ENCODE measurements around the gene BCAS3. TPM values are rescaled to one million over a fixed set of nuclear protein-coding genes. Genes with fewer than 3 reads are reported as not detected.

The BCAS3 gene
- total RNA-seq, 2 experiments from 2014 or later, result 13.4 to 14.5 TPM

- POLR2A ChIA-PET, result no interaction called here
- CTCF ChIA-PET (ENCODE audit: unreplicated experiment), result no interaction called here
- no TSS peak for BruUV-seq (replicated peaks)
Observed at GRCh38 chr17:60817192-60817591, 139.5 kb downstream of the BCAS3 start.

DNA sequence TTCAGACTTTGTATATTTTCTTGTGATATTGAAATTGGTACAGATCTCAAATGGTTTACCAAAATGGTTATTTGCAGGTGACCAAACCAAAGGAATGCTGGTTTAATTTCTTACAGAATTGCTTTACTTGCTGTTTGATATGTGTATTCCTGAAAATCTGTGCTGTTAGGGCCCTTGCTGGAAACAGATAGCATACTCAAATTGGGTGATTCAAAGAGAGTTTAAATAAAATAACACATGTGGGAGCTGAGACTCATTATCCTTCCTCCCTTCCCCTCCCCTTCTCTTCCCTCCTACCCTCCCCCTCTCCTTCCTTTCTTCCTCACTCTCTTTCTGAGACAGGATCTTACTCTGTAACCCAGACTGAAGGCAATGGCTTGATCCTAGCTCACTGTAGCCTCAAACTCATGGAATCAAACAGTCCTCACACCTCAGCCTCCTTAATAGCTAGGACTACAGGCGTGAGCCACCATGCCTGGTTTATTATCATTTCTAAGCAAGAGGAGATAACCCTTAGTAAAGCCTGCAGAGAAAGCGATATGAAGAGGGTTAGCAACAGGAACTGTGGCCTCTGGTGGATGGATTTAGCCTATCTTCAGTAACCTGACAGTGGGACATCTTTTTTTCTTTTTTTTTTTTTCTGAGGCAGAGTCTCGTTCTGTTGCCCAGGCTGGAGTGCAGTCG lies 141.9 kb downstream of the BCAS3 start:
- H3K27ac ChIP-seq (ENCODE audit: low read depth, low read length, poor library complexity, severe bottlenecking), result no peak overlapping the region
- no peak for DNase-seq (ENCODE audit: low spot score)
- H4K20me1 ChIP-seq (ENCODE audit: insufficient read depth, low read length), result no peaks in the 10 kb centered on the region
- H3K4me2 ChIP-seq (ENCODE audit: low read length), result no peak overlapping the region
- ChIA-PET POLR2A (interaction anchor here (0.6 to 1.0 kb wide), 2 partner anchors 12 to 23 kb away, joined by 3 read pairs; no protein-coding TSS in a partner anchor), CTCF (ENCODE audit: unreplicated experiment) (no interaction called here)
- H3K9me3 ChIP-seq (ENCODE audit: low read length), result no peaks in the 10 kb centered on the region
- H2AFZ ChIP-seq (ENCODE audit: low read length), result no peak overlapping the region
- H3K4me1 ChIP-seq (ENCODE audit: insufficient read depth, low read length, poor library complexity, severe bottlenecking), result no peaks in the 10 kb centered on the region
- intact Hi-C loops (cut with micrococcal nuclease; ENCODE audit: unreplicated experiment), result no loop called here
- no peak overlapping the region for H3K4me3 ChIP-seq (ENCODE audit: low read depth, low read length, poor library complexity, severe bottlenecking)
- H3K9me2 ChIP-seq (ENCODE audit: insufficient read depth, low read length), result no peaks in the 10 kb centered on the region
- H3K36me3 ChIP-seq (ENCODE audit: insufficient read depth, low read length), result no peaks in the 10 kb centered on the region
- no peaks in the 10 kb centered on the region for H3K79me2 ChIP-seq (ENCODE audit: insufficient read depth, low read depth, low read length)
- no TSS peak for BruUV-seq (replicated peaks)
- TF ChIP-seq EZH2phosphoT487 (IDR thresholded peaks at IDR 0.05; ENCODE audit: borderline replicate concordance, low read depth, low read length), result no peak
- no peak for TF ChIP-seq CTCF (conservative IDR thresholded peaks at IDR 0.05; ENCODE audit: low read length)

More at GRCh38 chr17:60817192-60817591, 139.5 kb downstream of the BCAS3 start:
- Histone ChIP-seq H2AFZ (ENCODE audit: low read length) (no peak overlapping the region), H3K9me3 (ENCODE audit: low read length) (no peaks in the 10 kb centered on the region), H3K36me3 (ENCODE audit: insufficient read depth, low read length) (no peaks in the 10 kb centered on the region), H3K79me2 (ENCODE audit: insufficient read depth, low read depth, low read length) (no peaks in the 10 kb centered on the region), H3K4me3 (ENCODE audit: low read depth, low read length, poor library complexity, severe bottlenecking) (no peak overlapping the region), H3K4me1 (ENCODE audit: insufficient read depth, low read length, poor library complexity, severe bottlenecking) (no peaks in the 10 kb centered on the region), H3K9me2 (ENCODE audit: insufficient read depth, low read length) (no peaks in the 10 kb centered on the region), H3K4me2 (ENCODE audit: low read length) (no peak overlapping the region), H4K20me1 (ENCODE audit: insufficient read depth, low read length) (no peaks in the 10 kb centered on the region), H3K27ac (ENCODE audit: low read depth, low read length, poor library complexity, severe bottlenecking) (no peak overlapping the region)
- DNase-seq (ENCODE audit: low spot score), result no peak
- intact Hi-C loops (cut with micrococcal nuclease; ENCODE audit: unreplicated experiment), result no loop called here
- TF ChIP-seq CTCF (conservative IDR thresholded peaks at IDR 0.05; ENCODE audit: low read length), result no peak
- TF ChIP-seq EZH2phosphoT487 (IDR thresholded peaks at IDR 0.05; ENCODE audit: borderline replicate concordance, low read depth, low read length), result no peak

GRCh38 chr17:60823515-60823914 lies 145.9 kb downstream of the BCAS3 start:
- TF ChIP-seq EZH2phosphoT487 (IDR thresholded peaks at IDR 0.05; ENCODE audit: borderline replicate concordance, low read depth, low read length) (no peak), CTCF (conservative IDR thresholded peaks at IDR 0.05; ENCODE audit: low read length) (no peak)
- Histone ChIP-seq H3K27ac (ENCODE audit: low read depth, low read length, poor library complexity, severe bottlenecking) (no peak overlapping the region), H3K9me3 (ENCODE audit: low read length) (no peaks in the 10 kb centered on the region), H3K9me2 (ENCODE audit: insufficient read depth, low read length) (no peaks in the 10 kb centered on the region), H3K4me2 (ENCODE audit: low read length) (no peak overlapping the region), H3K36me3 (ENCODE audit: insufficient read depth, low read length) (no peaks in the 10 kb centered on the region), H3K79me2 (ENCODE audit: insufficient read depth, low read depth, low read length) (no peaks in the 10 kb centered on the region), H3K4me1 (ENCODE audit: insufficient read depth, low read length, poor library complexity, severe bottlenecking) (no peaks in the 10 kb centered on the region), H2AFZ (ENCODE audit: low read length) (no peak overlapping the region), H4K20me1 (ENCODE audit: insufficient read depth, low read length) (no peaks in the 10 kb centered on the region), H3K4me3 (ENCODE audit: low read depth, low read length, poor library complexity, severe bottlenecking) (no peak overlapping the region)
- CTCF ChIA-PET (ENCODE audit: unreplicated experiment), result no interaction called here
- intact Hi-C loops (cut with micrococcal nuclease; ENCODE audit: unreplicated experiment), result no loop called here
- BruUV-seq (replicated peaks), result no TSS peak
- DNase-seq (ENCODE audit: low spot score), result no peak
- POLR2A ChIA-PET, result no interaction called here
